ENCODE results near the gene ARHGAP27.
A peak's percentile ranks its signal among the peaks of the same experiment; 100 is the strongest.

DNA sequence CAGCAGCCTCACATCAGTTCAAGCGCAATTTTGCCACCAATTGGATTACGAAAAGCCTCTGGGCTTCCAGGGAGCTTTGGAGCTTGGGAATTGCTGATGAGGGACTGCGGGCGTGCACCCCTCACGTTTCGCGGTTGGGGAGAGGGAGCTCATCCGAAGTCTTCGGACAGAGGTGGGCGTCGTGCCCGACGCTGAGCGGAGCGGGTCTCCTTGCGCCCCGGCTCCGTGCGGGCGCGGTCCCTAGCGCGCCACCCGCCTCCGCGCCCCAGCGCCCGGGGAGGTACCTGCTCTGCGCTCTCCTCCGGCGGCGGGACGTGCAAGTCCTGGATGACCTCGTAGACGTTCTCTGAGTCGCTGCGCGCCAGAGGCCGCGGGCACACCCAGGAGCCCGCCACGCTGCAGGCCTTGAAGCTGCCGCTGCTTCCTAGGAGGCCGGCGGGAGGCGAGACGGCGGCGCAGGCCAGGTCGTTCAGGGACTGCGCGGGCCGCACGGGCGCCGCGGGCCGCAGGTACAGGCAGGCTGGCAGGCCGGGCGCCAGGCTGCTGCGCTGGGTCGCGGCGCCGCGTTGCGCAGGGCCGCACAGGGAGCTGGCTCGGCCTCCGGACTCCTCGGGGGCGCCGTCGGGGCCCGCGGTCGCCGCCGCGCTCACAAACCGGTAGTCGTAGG lies 3.2 kb downstream of the ARHGAP27 start:
- TF ChIP-seq POLR2AphosphoS5 (IDR thresholded peaks at IDR 0.05; ENCODE audit: borderline replicate concordance, low read depth, low read length) (no peak), EZH2 (IDR thresholded peaks at IDR 0.05) (peak; percentile 71)

Data from SK-N-MC (cell line).